LNCAP (cell line): ENCODE data around the gene ARMC2.

ENCODE experiments used
- CTCF ChIP-seq: fragments of 450-650 bp; IDR thresholded peaks from 2 replicates; pipeline ENCODE4 v1.5.1; 2017; ENCODE audit warnings: mild to moderate bottlenecking

Gene ARMC2

GRCh38 chr6:108928650-108929049, 80.4 kb downstream of the ARMC2 start:
- no peak for TF ChIP-seq CTCF

- TF ChIP-seq CTCF: no peak
Observed at GRCh38 chr6:108937170-108937569, 88.9 kb downstream of the ARMC2 start.

GRCh38 chr6:108940741-108941140, 92.5 kb downstream of the ARMC2 start:
- TF ChIP-seq CTCF: no peak

GRCh38 chr6:108941281-108941680, 93.1 kb downstream of the ARMC2 start:
- no peak for TF ChIP-seq CTCF

- no peak for TF ChIP-seq CTCF
Observed at GRCh38 chr6:108941859-108942258, 93.6 kb downstream of the ARMC2 start.

GRCh38 chr6:108942556-108943492, 94.6 kb downstream of the ARMC2 start:
- no peak for TF ChIP-seq CTCF

- TF ChIP-seq CTCF: no peak
Observed at GRCh38 chr6:108944071-108944470, 95.8 kb downstream of the ARMC2 start.
